ENCODE data around the gene CCDC112.
A peak's percentile ranks its signal among the peaks of the same experiment; 100 is the strongest.
"Not testable (repeated sequence)": the region's sequence is repeated elsewhere in the genome, so short reads cannot be mapped to it uniquely, and the experiment has no call there.

CCDC112 gene

GRCh38 chr5:115296124-115297022 lies at the start of gene CCDC112:
Gene CCDC112 (minus strand): TSS chr5:115296654. CDS start chr5:115296543, 111 bp downstream.
- H3K9me3 Mint-ChIP-seq, result peaks cover 6% of the 10 kb centered on the region
- H3K36me3 Mint-ChIP-seq (ENCODE audit: low read depth), result no peaks in the 10 kb centered on the region
- peak within 1 kb of the TSS; percentile 72 for H3K27ac Mint-ChIP-seq
- peaks cover 4% of the 10 kb centered on the region for H3K4me1 Mint-ChIP-seq (ENCODE audit: low read depth)
- peaks cover 7% of the 10 kb centered on the region for H3K27me3 Mint-ChIP-seq
- peak within 1 kb of the TSS; percentile 85 for H3K4me3 Mint-ChIP-seq

DNA sequence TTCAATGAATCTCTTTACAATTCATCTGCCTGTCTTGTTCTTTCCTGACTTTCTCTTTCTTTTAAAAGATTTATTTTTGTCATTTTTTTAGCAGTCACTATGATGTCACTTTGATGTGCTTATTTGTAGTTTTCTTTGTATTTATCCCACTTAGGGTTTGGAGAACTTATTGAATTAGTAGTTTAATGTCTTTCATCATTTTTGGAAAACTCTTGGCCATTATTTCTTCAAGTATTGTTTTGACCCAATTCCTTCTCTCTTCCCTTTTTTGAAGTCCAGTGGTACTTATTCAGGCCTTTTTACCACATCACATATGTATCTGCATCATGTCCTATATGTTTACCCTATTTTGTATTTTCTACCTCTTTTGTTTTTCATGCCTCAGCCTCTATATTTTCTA lies 48.9 kb upstream of the CCDC112 start:
- no peaks in the 10 kb centered on the region for H3K36me3 Mint-ChIP-seq (ENCODE audit: low read depth)
- H3K9me3 Mint-ChIP-seq, result no peaks in the 10 kb centered on the region
- no peak overlapping the region for H3K27ac Mint-ChIP-seq
- no peak overlapping the region for H3K4me3 Mint-ChIP-seq
- no peaks in the 10 kb centered on the region for H3K4me1 Mint-ChIP-seq (ENCODE audit: low read depth)
- H3K27me3 Mint-ChIP-seq, result peaks cover 45% of the 10 kb centered on the region

GRCh38 chr5:115343855-115344254 lies 47.4 kb upstream of the CCDC112 start:
- no peaks in the 10 kb centered on the region for H3K4me1 Mint-ChIP-seq (ENCODE audit: low read depth)
- no peak overlapping the region for H3K4me3 Mint-ChIP-seq
- peaks cover 54% of the 10 kb centered on the region for H3K27me3 Mint-ChIP-seq
- H3K36me3 Mint-ChIP-seq (ENCODE audit: low read depth), result no peaks in the 10 kb centered on the region
- no peak overlapping the region for H3K27ac Mint-ChIP-seq
- H3K9me3 Mint-ChIP-seq, result no peaks in the 10 kb centered on the region

GRCh38 chr5:115342590-115343377 lies 46.3 kb upstream of the CCDC112 start:
- H3K4me3 Mint-ChIP-seq, result no peak overlapping the region
- H3K36me3 Mint-ChIP-seq (ENCODE audit: low read depth), result no peaks in the 10 kb centered on the region
- peaks cover 48% of the 10 kb centered on the region for H3K27me3 Mint-ChIP-seq
- no peak overlapping the region for H3K27ac Mint-ChIP-seq
- no peaks in the 10 kb centered on the region for H3K9me3 Mint-ChIP-seq
- no peaks in the 10 kb centered on the region for H3K4me1 Mint-ChIP-seq (ENCODE audit: low read depth)

DNA sequence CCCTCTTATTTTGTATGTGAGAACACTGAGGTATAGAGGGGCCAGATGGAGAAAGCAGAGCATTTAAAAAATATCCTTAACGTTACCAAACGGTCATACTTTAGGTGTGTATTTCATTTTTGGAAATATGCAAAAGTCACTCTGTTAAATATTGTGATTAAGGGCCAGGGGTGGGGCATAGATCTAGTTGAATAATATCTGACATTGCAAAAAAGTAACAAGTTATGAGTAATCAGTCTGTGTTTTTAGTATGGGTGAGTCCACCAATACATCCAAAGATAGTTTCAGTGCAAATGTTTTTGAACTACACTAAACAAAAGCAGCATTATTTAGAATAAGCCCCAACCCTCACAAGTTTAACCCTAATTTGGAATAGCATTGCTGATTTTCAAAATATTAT lies 45.3 kb upstream of the CCDC112 start:
- H3K27me3 Mint-ChIP-seq, result peaks cover 47% of the 10 kb centered on the region
- no peaks in the 10 kb centered on the region for H3K4me1 Mint-ChIP-seq (ENCODE audit: low read depth)
- H3K4me3 Mint-ChIP-seq, result no peak overlapping the region
- no peaks in the 10 kb centered on the region for H3K9me3 Mint-ChIP-seq
- H3K27ac Mint-ChIP-seq, result no peak overlapping the region
- H3K36me3 Mint-ChIP-seq (ENCODE audit: low read depth), result no peaks in the 10 kb centered on the region

- Mint-ChIP-seq H3K4me3 (no peak overlapping the region), H3K9me3 (no peaks in the 10 kb centered on the region), H3K27ac (no peak overlapping the region), H3K36me3 (ENCODE audit: low read depth) (no peaks in the 10 kb centered on the region), H3K27me3 (peaks cover 43% of the 10 kb centered on the region), H3K4me1 (ENCODE audit: low read depth) (no peaks in the 10 kb centered on the region)
These were observed 42.4 kb upstream of the CCDC112 start for GRCh38 chr5:115338851-115339250.

DNA sequence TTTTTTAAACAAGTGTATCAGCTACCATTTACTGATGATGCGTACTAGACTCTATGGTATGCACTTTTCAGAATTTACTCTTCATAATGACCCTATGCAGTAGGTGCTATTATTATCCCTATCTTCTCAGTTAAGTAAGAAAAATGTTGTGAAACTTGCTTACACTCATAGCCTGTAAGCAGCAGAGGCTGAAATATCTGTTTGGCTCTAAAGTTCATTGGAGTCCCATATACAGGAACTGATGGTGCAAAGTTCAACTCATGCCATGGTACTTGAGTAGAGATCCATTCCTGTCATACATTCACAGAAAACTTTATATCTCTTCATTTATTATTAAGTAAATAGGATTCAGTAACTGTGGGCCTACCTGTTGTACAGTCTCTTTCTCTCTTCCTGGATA lies 41.4 kb upstream of the CCDC112 start:
- H3K9me3 Mint-ChIP-seq, result no peaks in the 10 kb centered on the region
- H3K27ac Mint-ChIP-seq, result no peak overlapping the region
- no peak overlapping the region for H3K4me3 Mint-ChIP-seq
- H3K36me3 Mint-ChIP-seq (ENCODE audit: low read depth), result no peaks in the 10 kb centered on the region
- H3K27me3 Mint-ChIP-seq, result peaks cover 44% of the 10 kb centered on the region
- peaks cover 4% of the 10 kb centered on the region for H3K4me1 Mint-ChIP-seq (ENCODE audit: low read depth)

- H3K36me3 Mint-ChIP-seq (ENCODE audit: low read depth), result no peaks in the 10 kb centered on the region
- H3K27me3 Mint-ChIP-seq, result peaks cover 42% of the 10 kb centered on the region
- H3K4me3 Mint-ChIP-seq, result no peak overlapping the region
- no peak overlapping the region for H3K27ac Mint-ChIP-seq
- H3K9me3 Mint-ChIP-seq, result no peaks in the 10 kb centered on the region
- H3K4me1 Mint-ChIP-seq (ENCODE audit: low read depth), result peaks cover 5% of the 10 kb centered on the region
These were observed 40.5 kb upstream of the CCDC112 start for GRCh38 chr5:115336964-115337363.

DNA sequence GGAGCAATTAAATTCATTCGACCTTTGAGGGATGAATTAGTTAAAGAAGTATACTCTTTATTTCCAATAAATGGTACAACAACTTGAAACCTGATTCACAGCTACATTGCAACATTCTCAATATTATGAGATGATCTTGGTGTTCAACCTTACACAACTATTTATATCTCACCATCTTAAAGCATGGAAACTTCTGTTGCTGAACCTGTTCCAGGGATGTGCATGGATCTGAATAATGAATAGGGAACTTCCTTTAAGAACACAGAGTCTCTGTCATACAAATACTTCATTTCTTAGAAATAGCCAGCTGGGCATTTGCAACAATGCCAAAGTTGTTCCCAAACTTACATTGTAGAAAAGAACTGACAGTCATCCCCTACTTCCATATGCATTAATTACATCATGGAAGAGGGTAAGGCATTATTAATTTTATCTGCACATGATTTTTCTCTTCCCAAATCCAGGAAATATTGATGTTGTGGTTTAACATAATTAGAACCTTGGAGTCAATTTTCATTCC lies 39.8 kb upstream of the CCDC112 start:
- Mint-ChIP-seq H3K9me3 (no peaks in the 10 kb centered on the region), H3K36me3 (ENCODE audit: low read depth) (no peaks in the 10 kb centered on the region), H3K4me3 (no peak overlapping the region), H3K4me1 (ENCODE audit: low read depth) (peaks cover 12% of the 10 kb centered on the region), H3K27ac (no peak overlapping the region), H3K27me3 (peaks cover 37% of the 10 kb centered on the region)

DNA sequence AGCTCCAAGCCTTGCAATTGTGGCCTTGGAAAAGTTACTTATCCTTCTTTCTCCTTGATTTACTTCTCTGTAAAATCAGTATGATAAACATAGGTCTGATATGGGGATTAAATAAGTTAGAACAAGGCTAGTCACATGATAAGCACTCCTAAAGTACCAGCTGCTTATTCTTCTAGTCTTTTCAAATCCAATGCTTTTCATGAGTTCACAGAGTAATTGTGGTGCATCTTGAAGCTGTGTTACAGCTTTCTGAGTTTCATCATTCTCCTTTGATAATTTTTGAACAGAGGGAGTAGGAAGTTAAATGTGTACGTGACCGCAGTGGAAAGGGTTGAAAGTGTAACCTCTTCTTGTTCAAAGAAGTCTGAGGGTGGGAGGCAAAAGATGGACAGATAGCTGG lies 38.8 kb upstream of the CCDC112 start:
- H3K27me3 Mint-ChIP-seq, result peaks cover 32% of the 10 kb centered on the region

GRCh38 chr5:115333164-115333563 lies 36.7 kb upstream of the CCDC112 start:
- Mint-ChIP-seq H3K36me3 (ENCODE audit: low read depth) (no peaks in the 10 kb centered on the region), H3K4me1 (ENCODE audit: low read depth) (peaks cover 19% of the 10 kb centered on the region), H3K27me3 (peaks cover 30% of the 10 kb centered on the region), H3K27ac (no peak overlapping the region), H3K4me3 (no peak overlapping the region), H3K9me3 (no peaks in the 10 kb centered on the region)

More for the DNA sequence above, 38.8 kb upstream of the CCDC112 start:
- no peaks in the 10 kb centered on the region for H3K9me3 Mint-ChIP-seq
- no peaks in the 10 kb centered on the region for H3K36me3 Mint-ChIP-seq (ENCODE audit: low read depth)
- H3K4me1 Mint-ChIP-seq (ENCODE audit: low read depth), result peaks cover 19% of the 10 kb centered on the region
- H3K4me3 Mint-ChIP-seq, result no peak overlapping the region
- no peak overlapping the region for H3K27ac Mint-ChIP-seq

DNA sequence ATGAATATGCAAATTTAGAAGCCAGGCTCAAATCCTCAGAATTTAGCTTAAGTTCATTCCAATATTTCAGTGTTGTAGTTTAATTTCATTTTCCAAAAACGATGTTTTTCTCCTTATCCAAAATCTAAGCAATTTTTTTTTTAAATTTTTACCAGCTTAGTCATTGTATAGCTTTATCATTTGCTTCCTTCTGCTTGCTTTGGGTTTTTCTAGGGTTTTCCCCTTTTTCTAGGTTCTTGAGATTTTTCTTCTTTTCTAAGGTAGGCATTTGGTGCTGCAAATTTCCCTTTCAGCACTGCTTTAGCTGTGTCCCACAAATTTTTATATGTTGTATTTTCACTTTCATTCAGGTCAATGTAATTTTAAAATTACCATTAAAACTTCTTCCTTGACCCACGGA lies 34.4 kb upstream of the CCDC112 start:
- no peak overlapping the region for H3K4me3 Mint-ChIP-seq

DNA sequence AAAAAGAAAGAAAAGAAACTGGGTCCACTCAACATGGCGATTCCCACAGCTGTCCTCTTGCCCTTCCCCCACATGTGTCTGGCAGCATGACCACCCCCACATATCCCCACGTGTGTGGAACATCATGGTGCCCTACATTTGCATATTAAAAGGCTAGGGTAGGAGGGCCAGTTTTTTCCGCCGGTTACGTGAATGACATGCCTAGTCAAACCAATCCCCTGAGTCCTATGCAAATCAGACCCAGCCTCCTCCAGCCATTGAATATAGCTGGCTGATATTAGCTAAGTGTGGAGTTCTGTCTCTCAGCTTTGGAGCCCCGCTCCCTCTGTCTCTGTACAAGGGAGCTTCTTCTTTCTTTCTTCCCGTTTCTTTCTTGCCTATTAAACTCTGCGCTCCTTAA lies 33.0 kb upstream of the CCDC112 start:
- peaks cover 25% of the 10 kb centered on the region for H3K27me3 Mint-ChIP-seq
- no peak overlapping the region for H3K4me3 Mint-ChIP-seq

More for the DNA sequence above, 34.4 kb upstream of the CCDC112 start:
- peaks cover 19% of the 10 kb centered on the region for H3K4me1 Mint-ChIP-seq (ENCODE audit: low read depth)
- no peaks in the 10 kb centered on the region for H3K9me3 Mint-ChIP-seq
- no peaks in the 10 kb centered on the region for H3K36me3 Mint-ChIP-seq (ENCODE audit: low read depth)
- H3K27ac Mint-ChIP-seq, result no peak overlapping the region
- peaks cover 24% of the 10 kb centered on the region for H3K27me3 Mint-ChIP-seq

DNA sequence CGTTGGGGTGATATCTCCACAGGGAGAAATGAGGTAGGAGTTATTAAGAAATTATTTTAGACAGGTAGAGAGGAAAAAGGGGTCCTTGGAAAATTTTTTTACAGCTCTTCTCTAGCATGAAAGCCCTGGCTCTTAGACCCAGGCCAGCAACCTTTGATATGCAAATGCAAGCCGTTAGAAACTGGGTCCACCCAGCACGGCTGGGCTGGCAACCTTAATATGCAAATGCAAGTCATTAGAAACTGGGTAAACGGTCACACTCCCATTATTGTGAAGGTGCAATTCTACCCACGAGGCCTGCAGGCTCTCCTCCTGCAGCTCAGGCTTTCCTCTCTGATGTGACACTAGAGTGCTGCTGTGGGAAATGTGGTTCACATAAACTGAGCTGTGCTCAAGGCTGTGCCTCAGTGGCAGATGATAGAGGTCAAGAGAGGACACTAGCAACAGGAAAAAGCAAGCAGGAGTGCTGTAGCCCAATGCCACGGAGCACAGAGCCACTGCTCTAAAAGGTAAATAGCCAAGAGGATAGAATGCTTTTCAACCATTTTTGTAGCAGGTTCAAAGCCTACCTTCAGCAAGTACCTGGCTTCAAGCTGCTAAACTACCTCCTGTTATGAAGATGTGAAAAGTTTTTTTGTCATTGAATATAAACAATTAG lies 32.3 kb upstream of the CCDC112 start:
- H3K27me3 Mint-ChIP-seq, result peaks cover 32% of the 10 kb centered on the region
- not testable (repeated sequence) for H3K9me3 Mint-ChIP-seq, H3K27ac Mint-ChIP-seq

More for the DNA sequence above, 33.0 kb upstream of the CCDC112 start:
- Mint-ChIP-seq H3K27ac (no peak overlapping the region), H3K4me1 (ENCODE audit: low read depth) (peaks cover 19% of the 10 kb centered on the region), H3K9me3 (no peaks in the 10 kb centered on the region), H3K36me3 (ENCODE audit: low read depth) (no peaks in the 10 kb centered on the region)

More for the DNA sequence above, 32.3 kb upstream of the CCDC112 start:
- H3K4me1 Mint-ChIP-seq (ENCODE audit: low read depth), result peaks cover 19% of the 10 kb centered on the region
- H3K4me3 Mint-ChIP-seq; H3K36me3 Mint-ChIP-seq (ENCODE audit: low read depth): not testable (repeated sequence)

Data from stimulated activated naive CD8-positive, alpha-beta T cell treated with anti-CD3 and anti-CD28 coated beads, Interleukin-15, Interleukin-2, amounts not matched to agents 100 ng/mL and 50 ng/mL, for 24 hours (primary cell).